Ovary (tissue), 9 donors: ENCODE measurements around the gene DSCAML1. TPM values are rescaled to one million over a fixed set of nuclear protein-coding genes. Genes with fewer than 3 reads are reported as not detected.
A peak's percentile ranks its signal among the peaks of the same experiment; 100 is the strongest.

Source experiments
- DNase-seq, 5 donors: peaks; one replicate each; pipeline ENCODE4 v3.0.0-alpha.2; 2019 to 2020
- H3K27ac ChIP-seq, 2 donors: fragments of 200-600 bp; one replicate each; pipeline versions ENCODE4 v1.5.1 to v1.8.0; 2019 to 2022
- H3K27me3 ChIP-seq: fragments of 200-600 bp; one replicate; pipeline ENCODE4 v1.8.0; 2022
- H3K36me3 ChIP-seq: fragments of 200-600 bp; sonication (generic); one replicate; pipeline ENCODE4 v1.5.1; 2019
- H3K4me1 ChIP-seq: one replicate; pipeline ENCODE4 v1.8.1; 2013; ENCODE audit warnings: mild to moderate bottlenecking, moderate library complexity; ENCODE audit not compliant: insufficient read depth
- H3K4me3 ChIP-seq: fragments of 200-600 bp; sonication (generic); one replicate; pipeline ENCODE4 v1.5.1; 2017
- H3K9me3 ChIP-seq, 2 donors: fragments of 200-600 bp in 1 of 2; sonication (generic) in 1 of 2; one replicate each; pipeline versions ENCODE4 v1.5.1 to v1.8.1; 2013 to 2019; ENCODE audit warnings: mild to moderate bottlenecking in 1 of 2, moderate library complexity in 1 of 2
- EP300 ChIP-seq: sonication (generic); formaldehyde crosslinking; IDR thresholded peaks from one replicate; pipeline ENCODE4 v1.6.1; 2017; ENCODE audit warnings: antibody characterized with exemption
- POLR2A ChIP-seq: fragments of 450-650 bp; IDR thresholded peaks from one replicate; pipeline ENCODE4 v1.6.1; 2017; ENCODE audit warnings: antibody characterized with exemption, mild to moderate bottlenecking, moderate library complexity
- WGBS, 3 donors: extraction: QIAGEN DNeasy Blood & Tissue Kit in 1 of 3; methylation state at CpG; one replicate each; pipeline versions ENCODE4 v1.1.5 to v1.1.7; 2013 to 2017; 5-methylcytosine and 5-hydroxymethylcytosine counted together
- intact Hi-C, 4 donors: fragments of 100-400 bp; cut with DNase I; formaldehyde crosslinking; loops; one replicate each; pipeline versions ENCODE4 v1.11.0 to v1.15.1; 2022 to 2023
- polyA plus RNA-seq, 2 donors: library from polyadenylated mRNA; stranded (reverse); fragments of 200-250 nt in 1 of 2; fragments of 350-450 nt in 1 of 2; fragmentation: Illumina TruSeq in 1 of 2; extraction: RNeasy Lipid Tissue Mini Kit (QIAGEN cat#74804) in 1 of 2; gene quantifications; one replicate each; pipeline ENCODE4 v1.2.3, GENCODE V29; 2013 to 2014
- total RNA-seq, 7 donors: library from RNA; depleted of rRNA in 2 of 7; stranded (reverse); fragments of >200 nt in 2 of 7; fragmentation: NEBNext Ultra II Directional in 3 of 7; extraction: Animal tissue kit (Norgen Biotek cat#: 25700) in 3 of 7; gene quantifications; one replicate each; pipeline versions ENCODE4 v1.1.0 to v1.2.4, GENCODE V29; 2016 to 2023
- TF ChIP-seq, protein P1 (sequence below), 3 donors: fragments of 450-650 bp in 2 of 3; fragments of 200-600 bp in 1 of 3; IDR thresholded peaks; one replicate each; pipeline versions ENCODE4 v1.5.1 to v1.8.0; 2016 to 2022; ENCODE audit warnings: antibody characterized with exemption in 3 of 3, mild to moderate bottlenecking in 1 of 3
- donor health status: DM: no; HTN: no; CAD: no; lungs with moderate emphysema.
- donor health status: DM: no; HTN: no; CAD: no.
- donor health status: Bipolar disorder and iron deficiency.
- donor health status: DM: yes; HTN: yes; CAD: no.
- donor health status: DM: no; HTN: no; CAD: no.
- donor health status: DM: yes; HTN: yes; CAD: no.

The DSCAML1 gene
- total and polyA plus RNA-seq, 9 donors = 0.77 to 16.5 (median 10.6) TPM

DNA sequence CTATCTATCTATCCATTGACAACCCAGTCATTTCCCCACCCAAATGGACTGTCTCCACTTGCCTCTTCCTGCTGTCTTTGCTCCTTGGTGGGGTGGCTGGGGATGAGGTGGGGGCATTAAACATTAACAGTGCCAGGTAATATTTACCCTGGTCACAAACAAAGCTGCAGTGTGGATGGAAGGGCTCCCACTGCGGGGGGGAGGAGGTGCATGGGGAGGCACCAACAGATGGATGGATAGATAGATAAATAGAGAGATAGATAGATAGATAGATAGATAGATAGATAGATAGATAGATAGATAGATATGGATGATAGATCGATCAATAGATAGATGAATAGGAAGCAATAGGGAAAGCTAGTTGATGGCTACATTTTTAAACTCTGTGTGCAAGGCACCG is 29.8 kb upstream of the DSCAML1 start:
- peak in 1 of 5 donors; percentile 11 for DNase-seq
- no peaks in the 10 kb centered on the region for H3K27me3 ChIP-seq
- H3K9me3 ChIP-seq = no peaks in the 10 kb centered on the region
- H3K27ac ChIP-seq = no peak overlapping the region
- no peaks in the 10 kb centered on the region for H3K36me3 ChIP-seq
- TF ChIP-seq, protein P1, sequence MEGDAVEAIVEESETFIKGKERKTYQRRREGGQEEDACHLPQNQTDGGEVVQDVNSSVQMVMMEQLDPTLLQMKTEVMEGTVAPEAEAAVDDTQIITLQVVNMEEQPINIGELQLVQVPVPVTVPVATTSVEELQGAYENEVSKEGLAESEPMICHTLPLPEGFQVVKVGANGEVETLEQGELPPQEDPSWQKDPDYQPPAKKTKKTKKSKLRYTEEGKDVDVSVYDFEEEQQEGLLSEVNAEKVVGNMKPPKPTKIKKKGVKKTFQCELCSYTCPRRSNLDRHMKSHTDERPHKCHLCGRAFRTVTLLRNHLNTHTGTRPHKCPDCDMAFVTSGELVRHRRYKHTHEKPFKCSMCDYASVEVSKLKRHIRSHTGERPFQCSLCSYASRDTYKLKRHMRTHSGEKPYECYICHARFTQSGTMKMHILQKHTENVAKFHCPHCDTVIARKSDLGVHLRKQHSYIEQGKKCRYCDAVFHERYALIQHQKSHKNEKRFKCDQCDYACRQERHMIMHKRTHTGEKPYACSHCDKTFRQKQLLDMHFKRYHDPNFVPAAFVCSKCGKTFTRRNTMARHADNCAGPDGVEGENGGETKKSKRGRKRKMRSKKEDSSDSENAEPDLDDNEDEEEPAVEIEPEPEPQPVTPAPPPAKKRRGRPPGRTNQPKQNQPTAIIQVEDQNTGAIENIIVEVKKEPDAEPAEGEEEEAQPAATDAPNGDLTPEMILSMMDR (IDR thresholded peaks at IDR 0.05) = no peak
- no peak for TF ChIP-seq EP300
- TF ChIP-seq POLR2A = no peak
- H3K4me3 ChIP-seq = no peak overlapping the region
- WGBS, 3 donors = 81 to 89% (median 85%) methylated on average over 3 of the region's 3 CpGs
- intact Hi-C loops = no loop called here
- peaks cover 18% of the 10 kb centered on the region for H3K4me1 ChIP-seq

DNA sequence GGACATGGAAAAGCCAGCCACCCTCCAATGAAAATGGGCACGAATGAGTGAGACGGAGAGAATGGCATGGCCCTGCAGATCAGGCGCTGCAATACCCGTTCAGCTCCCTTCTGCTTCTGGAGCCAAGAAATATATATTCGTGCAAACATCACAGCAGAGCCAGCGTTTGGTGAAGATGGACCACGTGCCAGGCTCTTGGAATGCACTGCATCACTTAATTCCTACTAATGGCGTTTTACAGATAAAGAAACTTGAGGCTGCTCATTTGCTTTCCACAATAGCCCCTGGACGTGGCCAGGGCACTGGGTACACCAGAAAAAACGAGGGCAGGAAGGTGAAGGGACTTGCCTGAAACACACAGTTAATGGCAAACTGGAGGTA is 29.2 kb upstream of the DSCAML1 start:
- Histone ChIP-seq H3K36me3 (no peaks in the 10 kb centered on the region), H3K27me3 (no peaks in the 10 kb centered on the region), H3K4me1 (peaks cover 17% of the 10 kb centered on the region), H3K27ac (no peak overlapping the region), H3K9me3 (no peaks in the 10 kb centered on the region), H3K4me3 (no peak overlapping the region)
- intact Hi-C loops = no loop called here
- 59 to 66% (median 66%) methylated on average over 10 of the region's 10 CpGs for WGBS, 3 donors
- peak in 2 of 5 donors; percentile 10 to 13 for DNase-seq
- TF ChIP-seq POLR2A (no peak), EP300 (no peak)
- TF ChIP-seq, protein P1 (IDR thresholded peaks at IDR 0.05) = no peak

DNA sequence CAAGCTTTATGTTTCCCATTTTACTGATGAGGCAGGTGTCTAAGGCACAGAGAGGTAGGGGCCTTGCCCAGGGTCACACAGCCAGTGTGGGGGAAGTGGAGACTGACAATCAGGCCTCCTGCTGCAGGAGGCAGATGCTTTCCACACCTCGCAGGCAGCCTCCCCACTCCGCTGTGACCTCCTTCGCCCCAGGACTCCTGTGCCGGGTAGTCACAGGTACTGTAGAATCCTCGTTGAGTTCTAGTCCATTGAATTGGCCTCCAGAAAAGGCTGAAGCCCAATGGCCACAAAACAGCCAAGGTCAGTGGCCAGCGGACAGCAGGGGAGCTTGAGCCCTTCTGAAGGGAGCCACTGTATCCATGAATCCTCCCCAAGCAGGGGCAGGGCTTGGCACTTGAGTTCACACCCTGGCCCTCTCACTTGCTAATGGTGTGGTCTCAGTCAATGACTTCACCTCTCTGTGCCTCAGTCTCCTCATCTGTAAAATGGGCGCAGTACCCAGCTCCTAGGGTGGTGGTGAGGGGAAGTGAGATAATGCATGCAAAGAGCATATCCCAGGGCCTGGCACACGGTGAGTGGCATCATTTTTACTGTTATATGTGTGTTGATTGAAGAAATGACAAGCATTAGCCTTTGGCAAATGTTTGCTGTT is 28.6 kb upstream of the DSCAML1 start:
- Histone ChIP-seq H3K4me1 (peaks cover 17% of the 10 kb centered on the region), H3K27ac (peak overlapping the region in 1 of 2 donors; percentile 47), H3K9me3 (no peaks in the 10 kb centered on the region), H3K4me3 (no peak overlapping the region), H3K27me3 (no peaks in the 10 kb centered on the region), H3K36me3 (no peaks in the 10 kb centered on the region)
- peak in 2 of 5 donors; percentile 13 to 21 for DNase-seq
- intact Hi-C loops = no loop called here
- WGBS, 3 donors = 86 to 95% (median 87%) methylated on average over 8 of the region's 8 CpGs
- TF ChIP-seq, protein P1 (IDR thresholded peaks at IDR 0.05) = no peak
- TF ChIP-seq EP300 (no peak), POLR2A (no peak)

DNA sequence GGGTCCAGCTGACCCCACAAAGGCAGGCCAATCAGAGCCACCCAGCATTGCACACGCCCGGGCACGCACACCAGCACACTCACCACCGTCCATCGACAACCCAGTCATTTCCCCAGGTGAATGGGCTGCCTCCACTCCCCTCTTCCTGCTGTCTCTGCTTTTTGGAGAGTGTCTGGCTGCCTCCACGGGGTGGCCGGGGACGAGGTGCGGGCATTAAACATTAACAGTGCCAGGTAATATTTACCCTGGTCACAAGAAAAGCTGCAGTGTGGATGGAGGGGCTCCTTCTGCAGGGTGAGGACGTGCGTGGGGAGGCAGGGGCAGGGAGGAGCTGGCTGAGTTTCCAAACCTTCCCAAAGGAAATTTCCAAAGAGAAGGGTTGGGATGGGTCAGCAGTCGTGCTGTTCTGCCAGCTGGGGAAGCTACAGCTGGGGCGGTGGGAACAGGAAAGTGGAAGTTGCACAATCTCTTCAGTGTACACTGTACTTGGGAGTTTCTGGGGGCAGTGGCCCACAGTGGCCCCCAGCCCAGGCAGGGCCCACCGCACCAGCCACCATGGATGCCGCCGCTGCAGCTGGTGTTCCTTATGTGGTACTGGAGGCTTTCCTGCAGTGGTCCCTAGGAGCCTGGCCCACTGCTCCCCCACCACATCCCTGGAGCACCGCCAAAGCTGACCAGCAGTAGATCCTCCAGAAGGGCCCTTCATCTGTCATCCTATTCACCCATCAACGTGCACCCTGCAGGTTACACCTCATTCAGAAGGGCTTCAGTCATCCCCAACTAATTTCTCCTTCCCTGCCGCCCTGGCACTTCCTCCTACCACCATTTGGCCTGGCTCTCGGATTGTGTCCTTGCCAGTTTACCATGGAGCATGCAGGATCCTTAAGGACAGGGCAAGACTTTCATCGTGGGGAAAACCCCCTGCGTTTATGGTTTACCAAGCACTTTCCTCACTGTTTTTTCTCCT is 27.8 kb upstream of the DSCAML1 start, which contains the start of gene FXYD2:
Gene FXYD2, minus strand, starts transcription at position 174 of the 967 bp plus-strand sequence. Its CDS starts 66 bp downstream, at position 108.
- no peaks in the 10 kb centered on the region for H3K9me3 ChIP-seq
- no peaks in the 10 kb centered on the region for H3K27me3 ChIP-seq
- peaks cover 17% of the 10 kb centered on the region for H3K4me1 ChIP-seq
- WGBS, 3 donors = 37 to 42% (median 40%) methylated on average over 22 of the region's 22 CpGs
- peak; percentile 60 to 79 (median 73) for DNase-seq
- H3K27ac ChIP-seq = peak within 1 kb of the TSS; percentile 47 to 52
- intact Hi-C loops = no loop called here
- H3K36me3 ChIP-seq = no peaks in the 10 kb centered on the region
- H3K4me3 ChIP-seq = no peak within 1 kb of the TSS
- TF ChIP-seq EP300 (no peak), POLR2A (no peak)
- TF ChIP-seq, protein P1 (IDR thresholded peaks at IDR 0.05) = no peak
